AG04449 (cell line): ENCODE measurements around the gene RASGRF1.

Source experiments
- CTCF ChIA-PET: fragments of 350-600 bp; formaldehyde crosslinking; extraction: SDS; loops from one replicate; lab custom pipeline; 2021; ENCODE audit warnings: antibody characterized with exemption; lab: Yijun Ruan, JAX
- POLR2A ChIA-PET: fragments of 400-600, 350-600 bp; formaldehyde crosslinking; extraction: SDS; loops from one replicate; lab custom pipeline; 2020; ENCODE audit warnings: antibody characterized with exemption, inconsistent platforms; lab: Yijun Ruan, JAX
- DNase-seq: peaks from one replicate; pipeline ENCODE4 v3.0.0-alpha.2; 2010; ENCODE audit warnings: low read depth, low spot score
- H3K4me3 ChIP-seq: 2 replicates; pipeline ENCODE4 v1.5.1; 2011; ENCODE audit warnings: low read depth, mild to moderate bottlenecking, control low read depth, low read length
- TF ChIP-seq, protein P1 (sequence below): IDR thresholded peaks from one replicate; pipeline ENCODE4 v1.5.1; 2011; ENCODE audit warnings: mild to moderate bottlenecking, moderate library complexity, low read length, control low read depth, inconsistent platforms; ENCODE audit not compliant: insufficient read depth; ENCODE audit errors: missing control alignments

Gene RASGRF1

DNA sequence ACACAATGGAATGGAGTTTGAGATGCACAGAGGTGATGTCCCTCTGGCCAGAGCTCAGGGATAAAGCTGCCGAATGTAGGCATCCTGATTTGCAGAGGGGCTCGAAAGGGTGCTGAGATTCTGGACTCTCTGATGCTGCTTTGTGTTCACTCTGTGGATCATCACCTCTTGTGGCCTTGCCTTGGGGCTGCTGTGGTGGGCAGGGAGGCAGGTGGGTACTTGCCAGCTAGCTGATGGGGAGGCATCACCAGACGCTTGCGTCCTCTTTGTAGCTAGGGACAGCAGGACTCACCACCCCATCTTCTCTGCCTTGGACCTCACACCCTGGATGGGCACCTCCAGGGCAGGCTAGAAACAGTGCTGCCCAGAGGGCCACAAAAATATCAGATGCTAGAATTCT, 14.6 kb upstream of the RASGRF1 start:
- DNase-seq: no peak
- TF ChIP-seq, protein P1, sequence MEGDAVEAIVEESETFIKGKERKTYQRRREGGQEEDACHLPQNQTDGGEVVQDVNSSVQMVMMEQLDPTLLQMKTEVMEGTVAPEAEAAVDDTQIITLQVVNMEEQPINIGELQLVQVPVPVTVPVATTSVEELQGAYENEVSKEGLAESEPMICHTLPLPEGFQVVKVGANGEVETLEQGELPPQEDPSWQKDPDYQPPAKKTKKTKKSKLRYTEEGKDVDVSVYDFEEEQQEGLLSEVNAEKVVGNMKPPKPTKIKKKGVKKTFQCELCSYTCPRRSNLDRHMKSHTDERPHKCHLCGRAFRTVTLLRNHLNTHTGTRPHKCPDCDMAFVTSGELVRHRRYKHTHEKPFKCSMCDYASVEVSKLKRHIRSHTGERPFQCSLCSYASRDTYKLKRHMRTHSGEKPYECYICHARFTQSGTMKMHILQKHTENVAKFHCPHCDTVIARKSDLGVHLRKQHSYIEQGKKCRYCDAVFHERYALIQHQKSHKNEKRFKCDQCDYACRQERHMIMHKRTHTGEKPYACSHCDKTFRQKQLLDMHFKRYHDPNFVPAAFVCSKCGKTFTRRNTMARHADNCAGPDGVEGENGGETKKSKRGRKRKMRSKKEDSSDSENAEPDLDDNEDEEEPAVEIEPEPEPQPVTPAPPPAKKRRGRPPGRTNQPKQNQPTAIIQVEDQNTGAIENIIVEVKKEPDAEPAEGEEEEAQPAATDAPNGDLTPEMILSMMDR: no peak
- CTCF ChIA-PET: no interaction called here
- H3K4me3 ChIP-seq: no peak overlapping the region
- POLR2A ChIA-PET: no interaction called here

- no peak overlapping the region for H3K4me3 ChIP-seq
- TF ChIP-seq, protein P1: no peak
- DNase-seq: no peak
- CTCF ChIA-PET: no interaction called here
- POLR2A ChIA-PET: no interaction called here
These were observed 12.0 kb upstream of the RASGRF1 start for GRCh38 chr15:79102595-79102994.

DNA sequence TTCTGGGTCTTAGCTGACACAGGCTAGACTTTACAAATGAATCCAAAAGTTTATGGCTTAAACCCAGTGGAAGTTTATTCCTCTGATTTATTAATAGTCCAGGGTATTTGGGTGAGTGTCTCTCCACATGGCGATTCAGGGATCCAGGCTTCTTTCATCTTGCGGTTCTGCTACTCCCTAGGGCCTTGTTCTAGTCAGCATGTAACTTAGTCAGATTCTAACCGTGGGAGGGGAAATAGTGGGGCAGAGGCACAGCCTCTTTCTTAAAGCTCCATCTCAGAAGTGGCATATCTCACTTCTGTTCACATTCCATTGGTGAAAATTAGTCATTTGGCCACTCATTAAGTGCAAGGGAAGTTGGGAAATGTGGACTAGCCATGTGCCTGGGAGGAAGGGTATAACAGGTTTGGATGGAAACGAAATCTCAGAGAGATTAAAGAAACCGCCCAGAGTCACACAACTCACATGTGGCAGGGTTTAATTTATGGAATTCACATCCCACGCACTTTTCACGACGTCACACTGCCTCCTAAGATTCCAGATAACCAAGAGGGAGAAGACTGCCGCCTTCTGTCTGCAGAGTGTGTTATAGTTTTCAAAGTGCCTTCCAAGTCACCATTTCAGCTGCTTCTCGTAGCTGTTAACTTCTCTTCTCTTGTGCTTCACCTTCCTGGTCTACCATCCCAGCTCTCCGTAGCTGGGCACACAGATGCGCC, 11.4 kb upstream of the RASGRF1 start:
- DNase-seq: no peak
- no peak overlapping the region for H3K4me3 ChIP-seq
- POLR2A ChIA-PET: no interaction called here
- CTCF ChIA-PET: no interaction called here
- TF ChIP-seq, protein P1: no peak

DNA sequence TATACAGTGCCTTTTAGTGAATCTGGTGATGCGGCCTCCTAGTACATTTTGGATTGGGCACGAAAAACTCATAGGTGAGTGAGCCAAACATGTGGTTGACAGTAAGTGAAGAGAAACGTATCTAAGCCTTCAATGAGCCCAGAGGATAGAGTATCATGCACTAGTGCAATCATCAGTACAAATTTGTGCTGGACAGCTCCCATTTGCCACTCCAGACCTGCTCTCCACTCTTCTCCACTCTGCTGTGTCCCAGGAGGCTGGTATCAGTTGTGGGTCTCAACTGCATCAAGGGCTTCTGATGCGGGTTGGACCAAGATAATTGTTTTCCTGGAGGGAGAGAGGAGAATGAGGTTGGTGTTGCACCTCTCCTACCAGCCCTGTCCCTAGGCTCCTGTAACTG, 9.1 kb upstream of the RASGRF1 start:
- DNase-seq: no peak
- POLR2A ChIA-PET: no interaction called here
- TF ChIP-seq, protein P1: no peak
- H3K4me3 ChIP-seq: no peak overlapping the region
- CTCF ChIA-PET: no interaction called here

GRCh38 chr15:79094611-79095021, 4.0 kb upstream of the RASGRF1 start:
- TF ChIP-seq, protein P1: no peak
- DNase-seq: no peak
- H3K4me3 ChIP-seq: no peak overlapping the region
- ChIA-PET POLR2A (no interaction called here), CTCF (interaction anchor here (0.9 to 1.2 kb wide), 2 partner anchors 90 to 123 kb away, joined by 3 read pairs; no protein-coding TSS in a partner anchor)

DNA sequence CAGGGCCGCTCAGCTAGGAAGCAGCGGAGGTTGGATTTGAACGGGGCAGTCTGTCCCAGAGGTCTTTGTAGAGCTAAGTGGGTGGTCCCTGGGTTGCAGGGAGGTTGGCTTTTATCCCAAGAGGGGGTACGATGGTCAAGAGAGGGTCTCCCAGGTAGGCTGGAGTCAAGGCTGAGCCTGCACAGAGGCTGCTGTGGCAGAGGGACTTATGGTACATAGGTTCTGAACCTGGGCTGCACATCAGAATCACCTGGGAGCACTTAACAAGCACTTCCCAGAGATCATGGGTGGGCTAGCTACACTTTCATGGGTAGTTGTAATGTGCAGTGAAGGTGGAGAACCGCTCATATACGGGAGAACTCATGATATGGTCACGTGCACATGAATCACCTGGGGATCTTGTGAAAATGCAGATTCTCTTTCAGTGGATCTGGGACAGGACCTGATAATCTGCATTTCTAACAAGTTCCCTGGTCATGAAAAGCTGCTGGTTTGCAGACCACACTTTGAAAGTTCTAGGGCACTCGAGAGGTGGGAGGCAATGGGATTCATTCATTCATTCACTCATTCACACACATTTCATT, 2.9 kb upstream of the RASGRF1 start:
- POLR2A ChIA-PET: no interaction called here
- CTCF ChIA-PET: interaction anchor here (1.2 kb wide), 1 partner anchor 92 kb away, joined by 3 read pairs; no protein-coding TSS in a partner anchor
- TF ChIP-seq, protein P1: no peak
- no peak overlapping the region for H3K4me3 ChIP-seq
- no peak for DNase-seq
